CMK (cell line): ENCODE results near the gene ADAMTSL1.

Source experiments
- DNase-seq: peaks from one replicate; pipeline ENCODE4 v3.0.0-alpha.2; 2010; ENCODE audit warnings: low read depth

ADAMTSL1 gene

GRCh38 chr9:18473652-18474279 lies at the start of gene ADAMTSL1:
Gene ADAMTSL1 (plus strand): TSS chr9:18474153. CDS start chr9:18474233, 80 bp downstream.
- no peak for DNase-seq

- DNase-seq = no peak
Observed at GRCh38 chr9:18427691-18428090, 46.3 kb upstream of the ADAMTSL1 start.

- DNase-seq = no peak
Observed at GRCh38 chr9:18428661-18429060, 45.3 kb upstream of the ADAMTSL1 start.

GRCh38 chr9:18429070-18429469 lies 44.9 kb upstream of the ADAMTSL1 start:
- DNase-seq = no peak

GRCh38 chr9:18433620-18434019 lies 40.3 kb upstream of the ADAMTSL1 start:
- no peak for DNase-seq

- no peak for DNase-seq
Observed at GRCh38 chr9:18437315-18438201, 36.4 kb upstream of the ADAMTSL1 start.

GRCh38 chr9:18438300-18438925 lies 35.5 kb upstream of the ADAMTSL1 start:
- DNase-seq = no peak

GRCh38 chr9:18438951-18439350 lies 35.0 kb upstream of the ADAMTSL1 start:
- no peak for DNase-seq

GRCh38 chr9:18441261-18441660 lies 32.7 kb upstream of the ADAMTSL1 start:
- DNase-seq = no peak

GRCh38 chr9:18442629-18443491 lies 31.1 kb upstream of the ADAMTSL1 start:
- peak; percentile 8 for DNase-seq

- DNase-seq = no peak
Observed at GRCh38 chr9:18447131-18447530, 26.8 kb upstream of the ADAMTSL1 start.

- no peak for DNase-seq
Observed at GRCh38 chr9:18447541-18447940, 26.4 kb upstream of the ADAMTSL1 start.

GRCh38 chr9:18448101-18448500 lies 25.9 kb upstream of the ADAMTSL1 start:
- no peak for DNase-seq

GRCh38 chr9:18451406-18451805 lies 22.5 kb upstream of the ADAMTSL1 start:
- no peak for DNase-seq

- no peak for DNase-seq
Observed at GRCh38 chr9:18452276-18452675, 21.7 kb upstream of the ADAMTSL1 start.

GRCh38 chr9:18456624-18457237 lies 17.2 kb upstream of the ADAMTSL1 start:
- no peak for DNase-seq

- DNase-seq = no peak
Observed at GRCh38 chr9:18457510-18457909, 16.4 kb upstream of the ADAMTSL1 start.

GRCh38 chr9:18459962-18460584 lies 13.9 kb upstream of the ADAMTSL1 start:
- DNase-seq = no peak

- DNase-seq = no peak
Observed at GRCh38 chr9:18461496-18461895, 12.5 kb upstream of the ADAMTSL1 start.

GRCh38 chr9:18463991-18464390 lies 10.0 kb upstream of the ADAMTSL1 start:
- DNase-seq = no peak

GRCh38 chr9:18466101-18466500 lies 7.9 kb upstream of the ADAMTSL1 start:
- DNase-seq = no peak
